Hindlimb muscle (tissue), 1 donor: ENCODE results near the gene CADPS2. TPM values are rescaled to one million over a fixed set of nuclear protein-coding genes. Genes with fewer than 3 reads are reported as not detected.
A peak's percentile ranks its signal among the peaks of the same experiment; 100 is the strongest.
"Not testable (repeated sequence)": the region's sequence is repeated elsewhere in the genome, so short reads cannot be mapped to it uniquely, and the experiment has no call there.

Experiments used
- DNase-seq: peaks from one replicate; pipeline ENCODE4 v3.0.0-alpha.2; 2013
- polyA plus RNA-seq: library from polyadenylated mRNA; unstranded; fragments of 120-200 nt; gene quantifications from one replicate; pipeline ENCODE4 v1.2.1, GENCODE V29; 2013; ENCODE audit not compliant: insufficient read length

CADPS2 gene
- polyA plus RNA-seq, 1 donor: 6.0 TPM

DNA sequence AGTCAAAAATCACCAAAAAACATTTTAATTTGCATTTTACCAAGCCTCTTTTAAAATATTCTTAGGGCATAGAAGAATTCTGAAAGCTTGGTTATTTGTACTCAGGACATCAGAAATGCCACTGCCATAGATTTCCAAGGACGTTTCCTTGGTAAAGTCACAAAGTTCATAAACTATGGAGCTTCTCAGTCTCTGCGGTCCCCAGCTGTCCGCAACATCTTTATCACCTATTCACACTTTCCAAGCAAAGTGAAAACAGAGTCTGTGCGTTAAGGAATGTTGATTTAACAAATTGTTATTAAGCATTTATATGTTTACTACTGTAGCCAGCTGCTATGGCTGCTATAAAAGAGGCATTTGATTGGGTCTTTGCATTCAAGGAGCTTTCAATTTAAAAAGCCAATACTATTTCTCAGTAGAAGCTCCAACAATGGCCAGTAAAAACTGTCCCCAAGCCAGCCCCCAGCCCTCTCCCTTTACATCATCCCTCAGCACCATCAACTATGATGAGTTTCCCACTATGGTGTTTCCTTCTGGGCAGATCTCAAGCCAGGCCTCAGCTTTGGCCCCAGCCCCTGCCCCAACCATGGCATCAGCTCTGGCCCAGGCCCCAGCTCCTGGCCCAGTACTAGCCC, 36.8 kb downstream of the CADPS2 start:
- no peak for DNase-seq

- no peak for DNase-seq
Observed at GRCh38 chr7:122847871-122848473, 38.3 kb downstream of the CADPS2 start.

DNA sequence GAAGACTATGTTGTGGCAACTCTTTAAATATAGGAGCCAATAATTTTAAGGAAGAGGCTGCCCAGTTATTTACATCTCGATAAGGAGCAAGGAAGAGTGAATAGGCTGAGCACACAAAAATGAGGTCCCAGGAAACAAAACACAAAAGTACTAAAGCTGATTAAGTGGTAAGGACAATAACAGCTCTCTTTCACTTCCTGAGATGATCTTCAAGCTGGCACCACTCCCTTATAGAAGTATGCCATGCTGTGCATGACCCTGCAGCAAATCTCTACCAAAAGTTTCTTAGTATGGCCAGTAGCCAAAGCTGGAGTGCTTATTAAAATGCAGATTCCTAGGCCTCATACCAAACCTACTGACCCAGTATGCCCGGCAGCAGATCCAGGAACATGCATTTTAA, 39.7 kb downstream of the CADPS2 start:
- no peak for DNase-seq

- DNase-seq: no peak
Observed at GRCh38 chr7:122845286-122845685, 41.0 kb downstream of the CADPS2 start.

DNA sequence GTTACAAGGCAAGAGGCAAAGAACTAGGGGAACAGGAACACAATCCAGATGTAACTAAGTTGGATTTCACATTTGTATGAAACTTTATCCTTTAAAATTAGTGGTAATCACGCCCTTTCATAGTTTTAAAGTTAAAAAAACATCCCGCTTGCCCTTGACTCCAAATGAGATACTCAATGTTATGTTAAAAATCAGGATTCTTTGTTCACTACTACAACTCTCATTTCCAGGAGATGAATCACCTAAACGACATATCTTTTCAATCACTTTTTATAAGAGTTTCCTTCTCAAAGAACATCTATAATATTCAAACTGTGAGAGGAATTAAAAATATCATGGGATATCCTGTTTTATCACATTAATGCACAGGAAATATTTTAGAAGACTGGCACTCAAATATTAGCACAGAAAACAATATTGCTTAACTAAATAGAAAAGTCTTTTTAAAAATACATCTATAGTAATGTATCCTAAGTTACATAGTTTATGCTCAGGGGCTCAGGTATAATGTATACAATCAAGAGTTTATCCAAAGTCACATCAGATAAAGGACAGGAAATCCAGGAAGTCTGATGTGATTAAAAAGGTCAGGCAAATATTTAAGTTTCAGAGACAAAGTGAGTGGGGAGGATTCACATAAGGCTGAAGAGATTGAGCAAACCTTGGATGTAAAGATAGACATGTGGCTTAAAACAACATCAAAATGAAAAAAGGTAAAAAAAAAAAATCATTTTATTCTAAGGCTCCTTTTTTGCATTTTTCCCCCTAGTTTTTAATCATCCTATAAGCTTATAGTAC, 41.9 kb downstream of the CADPS2 start:
- DNase-seq: no peak

- no peak for DNase-seq
Observed at GRCh38 chr7:122842971-122843370, 43.3 kb downstream of the CADPS2 start.

- DNase-seq: not testable (repeated sequence)
Observed at GRCh38 chr7:122836286-122836685, 50.0 kb downstream of the CADPS2 start.

GRCh38 chr7:122834571-122834942, 51.7 kb downstream of the CADPS2 start:
- DNase-seq: not testable (repeated sequence)

DNA sequence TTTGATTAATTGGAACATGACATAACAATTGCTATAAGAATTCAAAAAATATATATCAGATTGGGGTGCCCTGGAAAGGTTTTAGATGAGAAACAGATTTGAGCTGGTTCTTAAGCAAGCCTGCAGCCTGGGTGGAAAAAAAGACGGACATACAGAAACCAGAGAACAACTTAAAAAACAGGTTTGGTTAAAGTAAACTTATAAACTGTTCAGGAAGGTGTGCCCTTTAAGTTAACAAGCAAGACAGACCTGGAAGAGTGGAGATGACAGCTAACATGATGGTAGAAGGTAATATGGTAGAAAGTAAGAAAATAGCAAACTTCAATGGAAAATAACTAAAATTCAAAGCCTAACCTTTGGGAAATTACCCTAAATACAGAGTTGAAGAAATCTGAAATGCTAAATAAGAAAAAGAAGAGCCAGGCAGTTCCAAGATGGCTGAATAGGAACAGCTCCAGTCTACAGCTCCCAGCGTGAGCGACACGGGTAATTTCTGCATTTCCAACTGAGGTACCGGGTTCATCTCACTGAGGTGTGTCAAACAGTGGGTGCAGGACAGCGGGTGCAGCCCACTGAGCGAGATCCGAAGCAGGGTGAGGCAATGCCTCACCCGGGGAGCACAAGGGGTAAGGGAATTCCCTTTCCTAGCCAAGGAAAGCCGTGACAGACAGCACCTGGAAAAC, 52.2 kb downstream of the CADPS2 start:
- DNase-seq: no peak

DNA sequence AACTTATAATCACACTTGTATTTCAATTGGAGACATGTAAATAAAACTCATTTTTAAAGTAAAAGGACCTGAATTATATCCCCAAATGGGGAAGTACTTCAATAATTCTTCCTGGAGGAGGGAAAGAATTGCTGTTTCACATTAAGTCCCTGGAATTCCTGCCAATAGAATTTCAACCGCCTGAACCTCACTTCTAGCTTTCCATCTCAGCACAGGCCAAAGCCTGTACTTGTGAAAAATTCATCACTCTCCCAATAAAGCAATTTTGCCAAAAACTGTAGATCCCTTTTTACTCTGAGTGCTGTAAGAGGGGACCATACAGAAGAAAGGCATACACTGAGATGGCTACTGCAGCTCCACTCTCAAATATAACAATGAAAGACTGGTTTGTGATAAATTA, 54.8 kb downstream of the CADPS2 start:
- DNase-seq: peak; percentile 16

DNA sequence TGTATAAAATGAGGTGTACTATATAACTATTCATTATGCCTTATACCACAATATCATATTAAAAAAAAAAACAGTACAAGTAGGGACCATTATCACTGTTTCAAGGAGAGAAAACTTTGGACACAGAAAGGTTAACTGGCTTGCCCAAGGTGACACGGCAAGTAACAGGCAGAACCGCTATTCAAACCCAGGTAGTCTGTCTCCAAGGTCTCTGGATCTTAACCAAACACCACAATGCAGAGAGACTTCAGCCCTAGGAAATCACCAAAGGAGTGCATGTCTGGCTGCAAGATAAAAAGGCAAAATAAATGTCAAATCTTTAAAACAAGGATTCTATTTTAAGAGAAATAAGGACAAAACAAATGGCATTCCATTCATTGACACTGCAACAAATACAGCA, 56.3 kb downstream of the CADPS2 start:
- no peak for DNase-seq

GRCh38 chr7:122827763-122828162, 58.5 kb downstream of the CADPS2 start:
- no peak for DNase-seq

- no peak for DNase-seq
Observed at GRCh38 chr7:122813845-122814244, 72.4 kb downstream of the CADPS2 start.

GRCh38 chr7:122803851-122804250, 82.4 kb downstream of the CADPS2 start:
- DNase-seq: no peak

GRCh38 chr7:122803323-122803722, 82.9 kb downstream of the CADPS2 start:
- no peak for DNase-seq

GRCh38 chr7:122802301-122802751, 83.9 kb downstream of the CADPS2 start:
- DNase-seq: no peak

GRCh38 chr7:122791959-122792545, 94.2 kb downstream of the CADPS2 start:
- DNase-seq: no peak

DNA sequence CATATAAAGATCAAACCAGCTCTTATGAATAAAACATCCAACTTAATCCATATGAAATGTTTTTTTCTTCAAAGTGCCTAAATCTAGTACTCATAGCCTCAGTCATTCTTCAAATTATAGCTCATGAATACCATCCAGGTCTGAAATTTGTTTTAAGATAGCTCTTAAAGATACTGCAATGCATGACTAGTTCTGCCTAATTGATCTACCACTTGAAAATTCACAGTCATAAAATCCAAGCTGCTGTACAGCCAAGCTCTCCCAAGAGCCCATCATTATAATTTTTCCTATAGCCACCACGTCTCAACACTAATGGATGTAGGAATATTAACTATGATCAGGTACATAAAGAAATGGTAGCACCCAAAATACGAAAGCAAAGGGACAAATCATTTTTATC, 95.7 kb downstream of the CADPS2 start:
- DNase-seq: no peak

DNA sequence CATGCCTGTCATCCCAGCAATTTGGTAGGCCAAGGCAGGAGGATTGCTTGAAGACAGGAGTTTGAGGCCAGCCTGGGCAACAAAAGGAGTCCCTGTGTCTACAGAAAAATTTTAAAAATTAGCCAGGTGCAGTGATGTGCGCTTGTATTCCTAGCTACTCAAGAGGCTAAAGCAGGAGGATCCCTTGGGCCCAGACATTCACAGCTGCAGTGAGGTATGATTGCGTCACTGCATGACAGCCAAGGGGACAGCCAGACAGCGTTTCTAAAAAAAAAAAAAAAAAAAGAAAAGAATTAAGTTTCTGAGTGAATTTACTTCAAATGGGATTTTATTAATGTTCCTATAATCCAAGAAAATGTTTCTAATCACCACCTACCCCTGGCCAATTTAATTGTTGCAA, 96.1 kb downstream of the CADPS2 start:
- DNase-seq: no peak

GRCh38 chr7:122789156-122789555, 97.1 kb downstream of the CADPS2 start:
- DNase-seq: no peak

- no peak for DNase-seq
Observed at GRCh38 chr7:122770686-122771335, 115.4 kb downstream of the CADPS2 start.

GRCh38 chr7:122768827-122769226, 117.4 kb downstream of the CADPS2 start:
- DNase-seq: no peak
